Measurements from ENCODE around the gene PGLYRP1. TPM values are rescaled to one million over a fixed set of nuclear protein-coding genes. Genes with fewer than 3 reads are reported as not detected.

The PGLYRP1 gene
- total RNA-seq, 1 donor from 2014 or later, result not detected

GRCh38 chr19:46056536-46056935 is 33.7 kb upstream of the PGLYRP1 start:
- TF ChIP-seq CTCF (IDR thresholded peaks at IDR 0.05), result no peak
- Mint-ChIP-seq H3K4me3 (ENCODE audit: unreplicated experiment) (no peak overlapping the region), H3K36me3 (ENCODE audit: unreplicated experiment) (no peaks in the 10 kb centered on the region), H3K4me1 (ENCODE audit: unreplicated experiment) (no peaks in the 10 kb centered on the region), H3K27ac (ENCODE audit: unreplicated experiment) (no peak overlapping the region), H3K27me3 (ENCODE audit: unreplicated experiment) (peaks cover 87% of the 10 kb centered on the region), H3K9me3 (ENCODE audit: unreplicated experiment) (peaks cover 6% of the 10 kb centered on the region)
- no peak for DNase-seq (ENCODE audit: extremely low spot score, unreplicated experiment)

- Mint-ChIP-seq H3K27ac (ENCODE audit: unreplicated experiment) (no peak overlapping the region), H3K4me3 (ENCODE audit: unreplicated experiment) (no peak overlapping the region), H3K27me3 (ENCODE audit: unreplicated experiment) (peaks cover 83% of the 10 kb centered on the region), H3K9me3 (ENCODE audit: unreplicated experiment) (no peaks in the 10 kb centered on the region), H3K4me1 (ENCODE audit: unreplicated experiment) (no peaks in the 10 kb centered on the region), H3K36me3 (ENCODE audit: unreplicated experiment) (no peaks in the 10 kb centered on the region)
- TF ChIP-seq CTCF (IDR thresholded peaks at IDR 0.05), result no peak
- DNase-seq (ENCODE audit: extremely low spot score, unreplicated experiment), result no peak
Observed at GRCh38 chr19:46052896-46053295, 30.0 kb upstream of the PGLYRP1 start.

GRCh38 chr19:46049597-46049996 is 26.7 kb upstream of the PGLYRP1 start:
- H3K27me3 Mint-ChIP-seq (ENCODE audit: unreplicated experiment), result peaks cover 80% of the 10 kb centered on the region
- H3K9me3 Mint-ChIP-seq (ENCODE audit: unreplicated experiment), result peaks cover 14% of the 10 kb centered on the region
- DNase-seq (ENCODE audit: extremely low spot score, unreplicated experiment), result no peak
- no peaks in the 10 kb centered on the region for H3K4me1 Mint-ChIP-seq (ENCODE audit: unreplicated experiment)
- no peak overlapping the region for H3K27ac Mint-ChIP-seq (ENCODE audit: unreplicated experiment)
- no peak overlapping the region for H3K4me3 Mint-ChIP-seq (ENCODE audit: unreplicated experiment)
- H3K36me3 Mint-ChIP-seq (ENCODE audit: unreplicated experiment), result no peaks in the 10 kb centered on the region
- TF ChIP-seq CTCF (IDR thresholded peaks at IDR 0.05), result no peak

- peaks cover 68% of the 10 kb centered on the region for H3K27me3 Mint-ChIP-seq (ENCODE audit: unreplicated experiment)
- peaks cover 1% of the 10 kb centered on the region for H3K36me3 Mint-ChIP-seq (ENCODE audit: unreplicated experiment)
- H3K9me3 Mint-ChIP-seq (ENCODE audit: unreplicated experiment), result peaks cover 24% of the 10 kb centered on the region
- no peak for TF ChIP-seq CTCF (IDR thresholded peaks at IDR 0.05)
- no peak overlapping the region for H3K27ac Mint-ChIP-seq (ENCODE audit: unreplicated experiment)
- no peaks in the 10 kb centered on the region for H3K4me1 Mint-ChIP-seq (ENCODE audit: unreplicated experiment)
- no peak for DNase-seq (ENCODE audit: extremely low spot score, unreplicated experiment)
- H3K4me3 Mint-ChIP-seq (ENCODE audit: unreplicated experiment), result no peak overlapping the region
Observed at GRCh38 chr19:46043519-46043918, 20.7 kb upstream of the PGLYRP1 start.

GRCh38 chr19:46042252-46042883 is 19.5 kb upstream of the PGLYRP1 start:
- Mint-ChIP-seq H3K9me3 (ENCODE audit: unreplicated experiment) (peaks cover 19% of the 10 kb centered on the region), H3K27me3 (ENCODE audit: unreplicated experiment) (peaks cover 57% of the 10 kb centered on the region)
- TF ChIP-seq CTCF (IDR thresholded peaks at IDR 0.05), result no peak

More at GRCh38 chr19:46042252-46042883, 19.5 kb upstream of the PGLYRP1 start:
- DNase-seq (ENCODE audit: extremely low spot score, unreplicated experiment), result no peak
- Mint-ChIP-seq H3K4me1 (ENCODE audit: unreplicated experiment) (no peaks in the 10 kb centered on the region), H3K4me3 (ENCODE audit: unreplicated experiment) (no peak overlapping the region), H3K27ac (ENCODE audit: unreplicated experiment) (no peak overlapping the region), H3K36me3 (ENCODE audit: unreplicated experiment) (peaks cover 1% of the 10 kb centered on the region)

Measured in osteocyte (in vitro differentiated cells).